BLaER1 treated with 17β-estradiol and CSF1 and Interleukin-3, amounts not matched to agents 10 nM and 100 nM (cell line): Measurements from ENCODE around the gene HK2.

Source experiments
- H3K27ac ChIP-seq, 11 experiments: shearing (Covaris generic); formaldehyde crosslinking; 2 replicates each; pipeline ENCODE4 v1.8.1; 2022
- H3K27me3 ChIP-seq, 11 experiments: shearing (Covaris generic); formaldehyde crosslinking; 2 replicates each; pipeline ENCODE4 v1.8.1; 2022
- H3K36me3 ChIP-seq, 11 experiments: shearing (Covaris generic); formaldehyde crosslinking; 2 replicates each; pipeline ENCODE4 v1.8.1; 2022
- H3K4me1 ChIP-seq, 10 experiments: shearing (Covaris generic); formaldehyde crosslinking; 2 replicates each; pipeline ENCODE4 v1.8.1; 2022
- H3K4me2 ChIP-seq, 11 experiments: shearing (Covaris generic); formaldehyde crosslinking; 2 replicates each; pipeline ENCODE4 v1.8.1; 2022
- H3K4me3 ChIP-seq, 10 experiments: shearing (Covaris generic); formaldehyde crosslinking; 2 replicates each; pipeline ENCODE4 v1.8.1; 2022
- H3K9ac ChIP-seq, 11 experiments: shearing (Covaris generic); formaldehyde crosslinking; 2 replicates each; pipeline ENCODE4 v1.8.1; 2022
- H3K9me3 ChIP-seq, 11 experiments: shearing (Covaris generic); formaldehyde crosslinking; replicated peaks in 1 of 11; 2 replicates each; pipeline ENCODE4 v1.8.1; 2022
- H4K20me1 ChIP-seq, 11 experiments: shearing (Covaris generic); formaldehyde crosslinking; 2 replicates each; pipeline ENCODE4 v1.8.1; 2022
- Cebpa-rat ChIP-seq, 11 experiments: shearing (Covaris generic); IDR thresholded peaks; 2 replicates each; pipeline ENCODE4 v1.8.1; 2022

The HK2 gene

GRCh38 chr2:74843433-74843832 is 9.5 kb downstream of the HK2 start:
- Histone ChIP-seq H3K27me3 (no peaks in the 10 kb centered on the region), H3K27ac (peak overlapping the region; percentile 39 to 95 (median 89); a peak in 20 of 22 replicates), H4K20me1 (peaks cover 53 to 99% (median 85%) of the 10 kb centered on the region in 11 experiments; a peak in 21 of 22 replicates), H3K9me3 (peaks cover 0 to 9% (median 0%) of the 10 kb centered on the region in 11 experiments; a peak in 3 of 22 replicates), H3K4me2 (peak overlapping the region; percentile 87 to 98 (median 95)), H3K4me3 (peak overlapping the region in 7 of 10 experiments; percentile 17 to 46 (median 29); a peak in 12 of 20 replicates), H3K4me1 (peaks cover 98 to 100% (median 100%) of the 10 kb centered on the region in 10 experiments), H3K9ac (peak overlapping the region; percentile 29 to 71 (median 51); a peak in 17 of 22 replicates), H3K36me3 (peaks cover 3 to 50% (median 44%) of the 10 kb centered on the region in 11 experiments; a peak in 19 of 22 replicates)
- TF ChIP-seq Cebpa-rat (IDR thresholded peaks at IDR 0.05): no peak

- Histone ChIP-seq H3K27ac (peak overlapping the region; percentile 41 to 95 (median 89); a peak in 20 of 22 replicates), H3K9ac (peak overlapping the region; percentile 31 to 71 (median 51); a peak in 17 of 22 replicates), H3K36me3 (peaks cover 3 to 47% (median 41%) of the 10 kb centered on the region in 11 experiments; a peak in 19 of 22 replicates), H4K20me1 (peaks cover 53 to 99% (median 85%) of the 10 kb centered on the region in 11 experiments; a peak in 21 of 22 replicates), H3K4me2 (peak overlapping the region; percentile 87 to 98 (median 95)), H3K4me3 (peak overlapping the region in 7 of 10 experiments; percentile 17 to 46 (median 29); a peak in 11 of 20 replicates), H3K27me3 (no peaks in the 10 kb centered on the region), H3K4me1 (peaks cover 99 to 100% (median 100%) of the 10 kb centered on the region in 10 experiments), H3K9me3 (peaks cover 0 to 4% (median 0%) of the 10 kb centered on the region in 11 experiments; a peak in 2 of 22 replicates)
- TF ChIP-seq Cebpa-rat (IDR thresholded peaks at IDR 0.05): no peak
Observed at GRCh38 chr2:74843899-74844298, 10.0 kb downstream of the HK2 start.

- H3K27ac ChIP-seq: peak overlapping the region; percentile 41 to 95 (median 89); a peak in 21 of 22 replicates
Observed at GRCh38 chr2:74844752-74845151, 10.8 kb downstream of the HK2 start.

GRCh38 chr2:74845217-74845751 is 11.4 kb downstream of the HK2 start:
- TF ChIP-seq Cebpa-rat (IDR thresholded peaks at IDR 0.05): no peak

More at GRCh38 chr2:74844752-74845151, 10.8 kb downstream of the HK2 start:
- Histone ChIP-seq H3K36me3 (peaks cover 3 to 41% (median 35%) of the 10 kb centered on the region in 11 experiments; a peak in 17 of 22 replicates), H3K27me3 (no peaks in the 10 kb centered on the region), H4K20me1 (peaks cover 53 to 100% (median 87%) of the 10 kb centered on the region in 11 experiments; a peak in 21 of 22 replicates), H3K4me1 (peaks cover 99 to 100% (median 100%) of the 10 kb centered on the region in 10 experiments), H3K9ac (peak overlapping the region; percentile 3 to 66 (median 36); a peak in 12 of 22 replicates), H3K4me3 (0 out of 20 replicates have a peak overlapping the region, but pooled peaks of 1 of the 10 experiments have one; percentile 3), H3K9me3 (no peaks in the 10 kb centered on the region), H3K4me2 (peak overlapping the region; percentile 87 to 98 (median 95))
- no peak for TF ChIP-seq Cebpa-rat (IDR thresholded peaks at IDR 0.05)

GRCh38 chr2:74845991-74846390 is 12.1 kb downstream of the HK2 start:
- H3K27ac ChIP-seq: peak overlapping the region in 10 of 11 experiments; percentile 48 to 95 (median 90); a peak in 21 of 22 replicates
- H3K9ac ChIP-seq: peak overlapping the region in 10 of 11 experiments; percentile 11 to 66 (median 35); a peak in 11 of 22 replicates
- peak overlapping the region; percentile 87 to 98 (median 95) for H3K4me2 ChIP-seq

More at GRCh38 chr2:74845217-74845751, 11.4 kb downstream of the HK2 start:
- Histone ChIP-seq H4K20me1 (peaks cover 53 to 100% (median 91%) of the 10 kb centered on the region in 11 experiments; a peak in 21 of 22 replicates), H3K36me3 (peaks cover 3 to 41% (median 34%) of the 10 kb centered on the region in 11 experiments; a peak in 17 of 22 replicates), H3K4me2 (peak overlapping the region; percentile 87 to 98 (median 95)), H3K27ac (peak overlapping the region; percentile 41 to 95 (median 89); a peak in 21 of 22 replicates), H3K27me3 (no peaks in the 10 kb centered on the region), H3K9me3 (no peaks in the 10 kb centered on the region), H3K4me1 (peaks cover 99 to 100% (median 100%) of the 10 kb centered on the region in 10 experiments), H3K4me3 (peak overlapping the region in 2 of 10 experiments; percentile 14 to 21; a peak in 1 of 20 replicates), H3K9ac (peak overlapping the region; percentile 11 to 66 (median 36); a peak in 16 of 22 replicates)

GRCh38 chr2:74846481-74846880 is 12.6 kb downstream of the HK2 start:
- Histone ChIP-seq H4K20me1 (peaks cover 56 to 100% (median 97%) of the 10 kb centered on the region in 11 experiments; a peak in 21 of 22 replicates), H3K4me3 (no peak overlapping the region)

More at GRCh38 chr2:74845991-74846390, 12.1 kb downstream of the HK2 start:
- Histone ChIP-seq H3K4me3 (peak overlapping the region in 2 of 10 experiments; percentile 14 to 28; a peak in 1 of 20 replicates), H3K36me3 (peaks cover 3 to 42% (median 37%) of the 10 kb centered on the region in 11 experiments; a peak in 19 of 22 replicates), H3K9me3 (no peaks in the 10 kb centered on the region), H3K4me1 (peaks cover 99 to 100% (median 100%) of the 10 kb centered on the region in 10 experiments), H3K27me3 (no peaks in the 10 kb centered on the region), H4K20me1 (peaks cover 55 to 100% (median 97%) of the 10 kb centered on the region in 11 experiments; a peak in 21 of 22 replicates)
- TF ChIP-seq Cebpa-rat (IDR thresholded peaks at IDR 0.05): no peak

GRCh38 chr2:74847070-74847858 is 13.3 kb downstream of the HK2 start:
- Histone ChIP-seq H3K4me1 (peaks cover 89 to 100% (median 100%) of the 10 kb centered on the region in 10 experiments), H3K4me2 (peak overlapping the region; percentile 87 to 98 (median 95)), H3K9ac (peak overlapping the region in 9 of 11 experiments; percentile 14 to 80 (median 40); a peak in 11 of 22 replicates), H3K36me3 (peaks cover 3 to 42% (median 39%) of the 10 kb centered on the region in 11 experiments; a peak in 20 of 22 replicates), H3K4me3 (peak overlapping the region in 3 of 10 experiments; percentile 2 to 45 (median 39); a peak in 5 of 20 replicates), H3K9me3 (no peaks in the 10 kb centered on the region), H3K27me3 (no peaks in the 10 kb centered on the region), H3K27ac (peak overlapping the region in 10 of 11 experiments; percentile 22 to 95 (median 91); a peak in 19 of 22 replicates), H4K20me1 (peaks cover 57 to 100% (median 97%) of the 10 kb centered on the region in 11 experiments; a peak in 21 of 22 replicates)
- TF ChIP-seq Cebpa-rat (IDR thresholded peaks at IDR 0.05): peak in 10 of 11 experiments; percentile 57 to 89 (median 66); a peak in 16 of 22 replicates

More at GRCh38 chr2:74846481-74846880, 12.6 kb downstream of the HK2 start:
- H3K9me3 ChIP-seq: no peaks in the 10 kb centered on the region
- TF ChIP-seq Cebpa-rat (IDR thresholded peaks at IDR 0.05): no peak
- peaks cover 97 to 100% (median 100%) of the 10 kb centered on the region in 10 experiments for H3K4me1 ChIP-seq
- peak overlapping the region in 2 of 11 experiments; percentile 14 to 49; a peak in 1 of 22 replicates for H3K9ac ChIP-seq
- H3K36me3 ChIP-seq: peaks cover 3 to 42% (median 38%) of the 10 kb centered on the region in 11 experiments; a peak in 20 of 22 replicates
- peak overlapping the region in 9 of 11 experiments; percentile 63 to 95 (median 91); a peak in 17 of 22 replicates for H3K27ac ChIP-seq
- no peaks in the 10 kb centered on the region for H3K27me3 ChIP-seq
- H3K4me2 ChIP-seq: peak overlapping the region; percentile 87 to 98 (median 95); a peak in 21 of 22 replicates
